ELR (cell line): ENCODE results near the gene P3H3.
"Not testable (repeated sequence)": the region's sequence is repeated elsewhere in the genome, so short reads cannot be mapped to it uniquely, and the experiment has no call there.

Experiments
- DNase-seq: peaks from one replicate; pipeline ENCODE4 v3.0.0-alpha.2; 2015; ENCODE audit warnings: low read depth

Gene P3H3

DNA sequence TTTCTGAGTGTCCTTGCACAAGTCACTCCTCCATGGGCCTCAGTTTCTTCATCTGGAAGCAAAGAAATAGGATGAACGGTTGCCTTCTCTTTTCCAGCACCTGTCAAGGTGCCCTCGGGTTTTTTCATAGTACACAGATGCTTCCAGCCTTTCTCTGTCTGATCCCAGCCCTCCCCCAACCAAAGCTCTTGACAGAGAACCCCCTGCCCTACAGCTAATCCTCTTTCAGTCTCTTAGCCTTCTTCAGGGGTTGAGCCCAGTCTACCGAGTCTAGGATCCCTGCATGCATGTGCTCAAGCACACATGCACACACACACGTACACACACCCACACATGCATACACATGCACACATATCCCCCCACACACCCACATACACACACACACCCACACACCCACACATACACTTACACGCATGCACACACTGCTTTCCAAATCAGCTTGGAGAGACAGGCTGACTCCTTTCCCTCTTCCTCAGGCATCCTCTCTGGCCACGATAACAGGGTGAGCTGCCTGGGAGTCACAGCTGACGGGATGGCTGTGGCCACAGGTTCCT, 18.2 kb downstream of the P3H3 start:
- no peak for DNase-seq

DNA sequence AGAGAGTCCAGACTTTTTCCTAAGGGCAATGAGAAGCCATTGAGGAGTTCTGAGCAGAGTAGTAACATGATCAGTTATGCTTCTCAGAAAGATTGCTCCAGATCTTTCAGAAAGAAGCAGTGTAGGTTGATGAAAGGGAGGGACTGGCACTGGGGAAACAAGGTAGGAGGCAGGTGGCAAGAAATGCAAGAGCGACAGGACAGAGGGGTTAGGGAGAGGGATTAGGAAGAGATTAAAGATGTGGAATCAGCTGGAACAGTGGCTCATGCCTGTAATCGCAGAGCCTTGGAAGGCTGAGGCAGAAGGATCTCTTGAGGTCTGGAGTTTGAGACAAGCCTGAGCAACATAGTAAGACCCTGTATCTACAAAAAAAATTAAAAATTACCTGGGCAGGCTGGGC, 19.5 kb downstream of the P3H3 start:
- no peak for DNase-seq

DNA sequence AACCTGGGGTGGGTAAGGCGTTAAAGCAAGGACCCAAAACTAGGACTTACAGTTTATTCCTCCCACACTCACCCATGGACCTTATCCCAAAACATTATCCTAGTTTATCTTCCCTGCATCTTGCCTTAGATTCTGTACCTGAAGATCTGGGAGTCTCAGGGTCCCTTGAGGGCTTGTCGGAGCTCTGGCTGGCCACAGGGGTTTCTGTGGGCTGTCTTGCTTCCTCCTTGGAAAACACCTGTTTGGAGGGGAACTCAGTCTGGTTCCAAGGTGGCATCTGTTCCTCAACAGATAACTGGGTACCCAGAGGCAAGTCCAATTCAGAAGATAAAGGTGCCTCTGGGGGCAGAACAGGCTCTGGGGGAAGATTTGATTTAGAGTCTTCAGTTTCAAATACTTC, 21.2 kb downstream of the P3H3 start:
- DNase-seq: no peak

DNA sequence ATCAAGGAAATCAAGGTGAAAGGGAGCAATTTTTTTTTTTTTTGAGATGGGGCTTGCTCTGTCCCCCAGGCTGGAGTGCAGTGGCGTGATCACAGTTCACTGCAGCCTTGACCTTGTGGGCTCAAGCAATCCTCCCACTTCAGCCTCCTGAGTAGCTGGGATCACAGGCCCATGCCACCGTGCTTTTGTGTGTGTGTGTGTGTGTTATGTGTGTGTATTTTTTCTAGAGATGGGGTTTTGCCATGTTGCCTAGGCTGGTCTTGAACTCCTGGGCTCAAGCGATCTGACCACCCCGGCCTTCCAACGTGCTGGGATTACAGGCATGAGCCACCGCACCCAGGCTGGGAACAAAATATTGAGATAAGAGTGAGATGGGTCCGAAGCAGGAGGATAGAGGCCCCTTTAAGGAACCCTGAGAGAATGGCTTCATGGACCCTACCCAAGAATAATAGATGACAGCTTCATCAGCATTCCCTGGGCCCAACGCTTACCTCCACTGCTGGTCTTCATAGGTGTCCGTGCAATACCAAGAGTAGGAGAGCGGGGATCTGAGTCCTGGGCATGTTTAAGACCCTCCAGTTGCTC, 21.9 kb downstream of the P3H3 start:
- DNase-seq: peak; percentile 15

DNA sequence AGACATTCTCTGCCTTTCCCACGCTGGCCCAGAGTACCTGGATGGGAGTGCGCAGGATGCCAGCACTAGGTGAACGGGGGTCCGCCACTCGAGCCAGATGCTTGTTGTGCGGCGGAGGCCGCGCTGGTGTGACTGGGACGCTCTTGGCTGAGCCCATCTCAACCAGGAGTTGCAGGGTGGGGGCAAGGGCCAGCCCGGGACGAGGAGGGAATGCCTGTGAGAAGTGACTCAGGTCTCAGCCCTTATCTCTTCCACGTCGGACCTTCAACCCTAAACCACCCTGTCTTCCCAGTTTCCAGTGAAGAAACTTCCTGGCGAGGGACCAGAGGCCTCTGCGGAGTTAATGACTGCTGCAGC, 22.6 kb downstream of the P3H3 start:
- no peak for DNase-seq

DNA sequence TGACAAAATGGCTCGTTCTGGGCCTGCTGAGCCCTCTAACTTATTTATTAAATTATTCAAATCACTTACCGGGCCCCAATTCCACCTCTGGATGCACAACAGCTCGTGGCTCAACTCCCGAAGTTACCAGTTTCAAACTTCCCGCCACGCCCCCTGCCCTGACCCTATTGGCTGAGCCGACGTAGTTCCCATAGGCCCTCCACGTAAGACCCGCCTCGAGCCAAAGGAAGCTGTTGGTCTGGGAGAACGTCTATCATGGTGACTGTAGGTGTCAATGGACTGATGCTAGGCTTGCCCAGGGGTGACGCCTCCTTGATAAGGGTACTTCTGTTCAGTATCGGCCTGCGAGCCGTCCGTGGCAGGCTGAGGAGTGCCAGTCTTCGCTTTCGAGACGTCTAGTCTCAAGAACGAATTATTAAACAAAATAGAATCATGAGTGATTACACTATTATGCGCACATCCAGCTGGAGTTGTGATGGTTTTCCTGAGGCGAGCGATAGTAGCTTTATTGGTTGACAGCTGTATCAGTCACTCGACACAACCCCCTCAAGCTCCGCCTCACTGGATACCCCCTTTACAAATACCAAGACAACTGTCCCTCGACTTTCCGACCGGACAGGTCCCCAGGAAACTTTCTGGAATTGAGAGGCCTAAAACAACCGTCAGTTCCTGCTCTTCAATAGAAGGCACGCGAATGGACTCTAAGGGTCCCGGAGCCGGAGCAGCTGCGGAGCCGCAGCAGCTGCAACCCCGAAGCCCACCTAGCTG, 23.1 kb downstream of the P3H3 start, which contains the start of gene CDCA3:
Gene CDCA3, minus strand, starts transcription at position 134 of the 768 bp plus-strand sequence. CDS start 334 bp downstream, outside the sequence.
- DNase-seq: peak; percentile 100

DNA sequence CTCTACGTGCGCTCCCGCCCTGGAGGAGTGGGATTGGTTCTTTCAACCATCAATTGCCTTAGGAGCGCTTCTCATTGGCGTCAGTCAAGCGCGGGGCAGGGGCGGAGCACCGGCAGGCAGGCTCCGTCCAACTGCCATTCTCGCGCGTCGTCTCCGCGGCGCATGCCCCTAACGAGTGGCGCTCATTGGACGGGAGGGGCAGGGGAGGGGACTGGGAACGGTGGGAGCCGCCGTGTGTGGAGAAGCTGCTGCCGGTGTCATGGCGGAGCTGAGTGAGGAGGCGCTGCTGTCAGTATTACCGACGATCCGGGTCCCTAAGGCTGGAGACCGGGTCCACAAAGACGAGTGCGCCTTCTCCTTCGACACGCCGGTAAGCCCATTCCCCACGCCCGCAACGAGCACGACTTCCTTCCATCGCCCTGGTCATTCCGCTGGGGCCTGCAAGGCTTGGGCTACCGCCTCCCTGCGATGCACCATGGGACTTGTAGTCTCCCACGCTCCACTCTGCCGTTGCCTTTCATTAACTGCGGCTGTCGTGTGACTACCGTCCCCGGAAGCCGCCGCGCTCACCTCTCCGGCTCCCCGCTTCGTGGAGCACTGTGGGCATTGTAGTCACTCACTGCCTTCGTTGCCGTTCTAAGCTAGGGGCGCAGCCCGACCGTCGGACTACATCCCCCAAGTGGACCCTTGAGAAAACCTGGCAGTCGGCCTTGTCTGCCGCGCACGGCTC, 23.9 kb downstream of the P3H3 start, which contains the start of gene USP5:
Gene USP5, plus strand, starts transcription at position 230 of the 730 bp plus-strand sequence. Its CDS starts 30 bp downstream, at position 260.
- DNase-seq: peak; percentile 100

DNA sequence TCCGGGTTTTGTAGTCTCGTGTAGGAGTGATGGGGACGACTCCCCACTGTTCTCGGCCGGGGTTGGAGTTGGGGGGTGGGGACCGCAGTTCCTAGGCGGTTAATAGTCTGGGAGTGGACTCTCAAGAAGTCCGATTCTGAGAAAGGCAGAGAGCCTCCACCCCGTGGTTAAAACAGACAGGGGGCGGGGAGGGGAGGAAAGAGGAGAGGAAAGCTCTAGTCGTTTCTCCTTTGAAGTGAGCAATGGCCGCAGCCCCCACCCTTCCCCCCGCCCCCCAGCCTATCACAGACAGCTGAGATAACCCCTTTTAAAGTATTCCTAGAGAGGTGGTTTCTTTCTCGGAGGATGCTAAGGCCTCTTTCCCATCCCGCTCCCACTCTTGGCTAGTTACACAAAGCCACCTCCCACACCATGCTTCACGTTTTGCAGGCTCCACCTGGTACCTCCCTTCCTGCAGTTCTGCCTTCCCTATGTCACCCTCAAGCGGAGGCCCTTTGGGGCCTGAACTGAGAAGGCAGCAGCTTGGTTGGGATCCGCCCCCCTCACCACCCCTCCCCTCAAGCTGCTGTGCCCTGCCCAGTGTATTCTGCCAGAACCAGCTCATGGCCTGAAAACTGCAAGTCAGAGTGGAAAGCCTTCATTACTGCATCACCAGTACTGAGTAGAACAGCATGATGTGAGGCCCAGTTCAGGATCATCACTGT, 24.6 kb downstream of the P3H3 start:
- peak; percentile 75 for DNase-seq

DNA sequence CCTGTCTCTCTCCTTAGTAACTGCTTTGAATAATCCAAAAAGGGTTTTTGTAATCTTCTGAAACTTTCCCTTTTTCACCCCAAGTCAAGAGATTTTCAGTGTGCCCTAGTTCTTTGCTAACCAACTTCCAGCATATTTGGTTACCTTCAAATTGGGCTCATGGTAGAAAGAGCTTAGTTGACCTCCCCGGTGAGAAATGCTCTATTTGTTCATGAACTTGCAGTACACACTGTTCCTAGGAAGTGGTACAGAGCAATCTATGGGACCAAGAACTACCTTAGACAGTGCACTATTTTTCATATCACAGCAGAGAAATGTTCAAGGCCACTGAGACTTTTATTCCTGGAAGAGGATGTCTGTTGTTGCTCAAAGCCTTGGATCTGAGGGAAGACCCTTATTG, 25.4 kb downstream of the P3H3 start:
- DNase-seq: no peak

DNA sequence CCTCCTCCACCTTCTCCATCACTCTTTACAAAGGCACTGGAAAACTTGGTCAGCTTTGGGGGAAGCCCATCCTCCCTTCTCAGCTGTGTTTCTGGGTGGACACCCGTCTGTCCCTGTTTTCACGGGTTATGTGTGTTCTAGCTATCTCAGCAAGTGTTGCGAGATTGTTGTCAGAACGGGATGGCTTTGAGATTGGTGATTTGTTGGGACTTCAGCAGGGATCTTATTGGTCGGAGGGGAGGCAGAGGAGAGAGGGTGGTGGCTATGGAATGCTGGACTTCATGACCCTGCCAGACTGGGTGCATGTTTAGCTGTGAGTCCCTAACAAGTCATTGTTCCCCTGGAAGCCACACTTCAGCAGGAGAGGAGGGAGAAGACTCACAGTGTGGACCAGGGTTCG, 25.8 kb downstream of the P3H3 start:
- DNase-seq: no peak

DNA sequence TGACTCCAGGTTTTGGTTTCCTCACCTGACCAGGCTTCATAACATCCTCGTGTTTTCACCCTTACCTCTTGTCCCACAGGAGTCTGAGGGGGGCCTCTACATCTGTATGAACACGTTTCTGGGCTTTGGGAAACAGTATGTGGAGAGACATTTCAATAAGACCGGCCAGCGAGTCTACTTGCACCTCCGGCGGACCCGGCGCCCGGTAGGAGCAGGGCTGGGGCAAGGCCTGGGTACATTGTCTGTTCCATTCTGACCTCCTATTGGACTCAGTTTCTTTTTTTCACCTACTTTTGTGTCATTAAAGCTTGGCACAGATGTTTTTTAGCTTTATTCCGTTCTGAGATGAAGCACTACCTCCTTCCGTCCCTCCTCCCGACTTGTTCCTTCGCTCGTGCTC, 27.1 kb downstream of the P3H3 start:
- DNase-seq: no peak

DNA sequence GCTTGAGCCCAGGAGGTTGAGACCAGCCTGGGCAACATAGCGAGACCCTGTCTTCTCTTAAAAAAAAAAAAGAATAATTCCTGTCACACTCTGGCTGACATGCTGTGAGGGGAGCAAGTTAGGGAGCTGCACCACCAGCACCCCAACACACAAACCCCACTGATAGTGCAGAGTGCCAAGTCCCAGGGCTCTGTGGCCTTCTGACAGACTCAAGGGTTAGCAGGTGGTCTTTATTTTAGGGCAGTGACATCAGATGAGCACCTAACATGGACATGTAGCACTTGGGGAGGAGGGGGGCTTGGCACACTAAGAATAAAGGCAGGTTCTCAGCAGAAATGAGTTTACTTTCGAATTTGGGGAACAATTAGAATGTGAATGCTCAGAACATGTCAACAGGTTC, 30.6 kb downstream of the P3H3 start:
- no peak for DNase-seq

DNA sequence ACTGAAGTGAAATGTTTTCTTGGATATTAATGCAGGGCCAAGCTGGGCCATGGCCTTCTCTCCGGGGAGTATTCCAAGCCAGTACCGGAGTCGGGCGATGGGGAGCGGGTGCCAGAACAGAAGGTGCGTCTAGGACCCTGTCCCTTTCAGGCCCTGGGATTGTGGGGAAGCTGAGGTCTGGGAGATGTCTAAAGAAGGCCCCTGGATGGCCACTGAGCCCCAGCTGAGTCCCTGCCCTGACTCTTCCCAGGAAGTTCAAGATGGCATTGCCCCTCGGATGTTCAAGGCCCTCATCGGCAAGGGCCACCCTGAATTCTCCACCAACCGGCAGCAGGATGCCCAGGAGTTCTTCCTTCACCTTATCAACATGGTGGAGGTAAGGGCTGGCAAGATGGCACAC, 31.9 kb downstream of the P3H3 start:
- DNase-seq: no peak

DNA sequence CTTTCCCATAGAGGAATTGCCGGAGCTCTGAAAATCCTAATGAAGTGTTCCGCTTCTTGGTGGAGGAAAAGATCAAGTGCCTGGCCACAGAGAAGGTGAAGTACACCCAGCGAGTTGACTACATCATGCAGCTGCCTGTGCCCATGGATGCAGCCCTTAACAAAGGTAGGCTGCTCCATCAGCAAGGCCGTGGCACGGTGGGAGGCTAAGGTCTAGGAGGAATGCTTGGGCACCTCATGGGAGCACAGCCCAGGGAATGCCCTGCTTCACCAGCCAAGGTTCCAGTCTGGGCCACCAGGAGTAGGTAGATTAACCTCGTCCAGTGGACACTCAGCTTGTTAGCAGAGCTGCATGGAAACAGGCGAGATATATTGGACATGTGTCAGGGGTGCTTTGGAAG, 32.7 kb downstream of the P3H3 start:
- DNase-seq: no peak

DNA sequence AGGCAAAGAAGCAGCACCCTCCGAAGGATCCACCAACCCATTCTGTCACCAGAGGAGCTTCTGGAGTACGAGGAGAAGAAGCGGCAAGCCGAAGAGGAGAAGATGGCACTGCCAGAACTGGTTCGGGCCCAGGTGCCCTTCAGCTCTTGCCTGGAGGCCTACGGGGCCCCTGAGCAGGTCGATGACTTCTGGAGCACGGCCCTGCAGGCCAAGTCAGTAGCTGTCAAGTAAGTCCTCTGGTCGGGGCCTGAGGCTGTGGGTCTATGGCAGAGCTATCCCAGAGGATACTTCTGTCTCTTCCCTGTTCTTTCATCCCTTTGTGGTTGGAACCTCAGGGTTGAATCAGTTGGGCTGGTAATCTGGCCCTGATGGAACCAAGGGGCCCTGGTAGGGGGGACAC, 33.2 kb downstream of the P3H3 start:
- no peak for DNase-seq

DNA sequence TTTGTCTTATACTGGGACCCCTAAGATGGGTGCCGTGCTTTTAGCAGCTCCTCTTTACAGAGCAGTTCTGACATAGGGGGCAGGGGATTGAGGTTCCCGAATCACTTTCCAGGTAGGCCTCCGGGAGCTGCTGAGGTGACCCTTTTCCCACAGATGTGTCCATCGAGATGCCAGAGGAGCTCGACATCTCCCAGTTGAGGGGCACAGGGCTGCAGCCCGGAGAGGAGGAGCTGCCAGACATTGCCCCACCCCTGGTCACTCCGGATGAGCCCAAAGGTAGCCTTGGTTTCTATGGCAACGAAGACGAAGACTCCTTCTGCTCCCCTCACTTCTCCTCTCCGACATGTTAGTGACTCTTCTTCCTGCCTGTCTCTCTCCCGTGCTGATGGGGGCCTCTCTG, 34.8 kb downstream of the P3H3 start:
- DNase-seq: no peak

DNA sequence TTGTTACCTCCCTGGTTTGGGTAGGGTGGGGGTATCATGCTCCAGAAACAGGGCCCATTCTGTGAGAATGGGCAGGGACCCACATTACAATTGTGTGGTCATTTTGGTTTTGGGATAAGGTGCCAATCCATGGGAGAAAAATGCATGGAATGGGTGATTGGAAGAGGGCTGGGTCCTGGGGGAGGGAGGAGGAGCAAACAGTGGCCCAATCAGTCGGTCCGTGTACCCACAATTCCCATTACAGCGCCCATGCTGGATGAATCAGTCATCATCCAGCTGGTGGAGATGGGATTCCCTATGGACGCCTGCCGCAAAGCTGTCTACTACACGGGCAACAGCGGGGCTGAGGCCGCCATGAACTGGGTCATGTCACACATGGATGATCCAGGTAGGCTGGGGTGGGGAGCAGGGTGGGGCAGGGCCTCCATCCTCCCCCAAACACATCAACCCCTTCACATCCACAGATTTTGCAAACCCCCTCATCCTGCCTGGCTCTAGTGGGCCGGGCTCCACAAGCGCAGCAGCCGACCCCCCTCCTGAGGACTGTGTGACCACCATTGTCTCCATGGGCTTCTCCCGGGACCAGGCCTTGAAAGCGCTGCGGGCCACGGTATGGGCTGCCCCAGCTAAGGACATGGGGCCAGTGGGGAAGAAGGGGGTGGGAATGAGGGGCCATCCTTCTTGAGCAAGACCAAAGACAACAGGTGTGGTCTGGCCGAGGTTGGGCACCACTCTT, 35.5 kb downstream of the P3H3 start:
- peak; percentile 12 for DNase-seq

DNA sequence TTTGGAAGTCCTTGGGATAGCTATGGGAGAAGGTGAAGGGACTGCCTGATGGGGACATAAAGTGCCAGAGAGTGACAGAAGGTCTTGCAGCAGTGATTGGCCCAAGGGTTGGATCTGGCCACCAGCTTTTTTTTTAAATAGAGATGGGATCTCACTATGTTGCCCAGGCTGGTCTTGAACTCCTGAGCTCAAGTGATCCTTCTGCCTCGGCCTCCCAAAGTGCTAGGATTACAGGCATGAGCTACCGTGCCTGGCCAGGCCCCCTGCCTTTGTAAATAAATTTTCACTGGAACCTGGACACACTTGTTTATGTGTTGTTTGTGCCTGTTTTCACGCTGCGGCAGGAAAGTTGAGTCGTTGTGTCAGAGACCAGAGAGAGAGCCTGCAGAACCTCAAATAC, 37.1 kb downstream of the P3H3 start:
- DNase-seq: not testable (repeated sequence)

DNA sequence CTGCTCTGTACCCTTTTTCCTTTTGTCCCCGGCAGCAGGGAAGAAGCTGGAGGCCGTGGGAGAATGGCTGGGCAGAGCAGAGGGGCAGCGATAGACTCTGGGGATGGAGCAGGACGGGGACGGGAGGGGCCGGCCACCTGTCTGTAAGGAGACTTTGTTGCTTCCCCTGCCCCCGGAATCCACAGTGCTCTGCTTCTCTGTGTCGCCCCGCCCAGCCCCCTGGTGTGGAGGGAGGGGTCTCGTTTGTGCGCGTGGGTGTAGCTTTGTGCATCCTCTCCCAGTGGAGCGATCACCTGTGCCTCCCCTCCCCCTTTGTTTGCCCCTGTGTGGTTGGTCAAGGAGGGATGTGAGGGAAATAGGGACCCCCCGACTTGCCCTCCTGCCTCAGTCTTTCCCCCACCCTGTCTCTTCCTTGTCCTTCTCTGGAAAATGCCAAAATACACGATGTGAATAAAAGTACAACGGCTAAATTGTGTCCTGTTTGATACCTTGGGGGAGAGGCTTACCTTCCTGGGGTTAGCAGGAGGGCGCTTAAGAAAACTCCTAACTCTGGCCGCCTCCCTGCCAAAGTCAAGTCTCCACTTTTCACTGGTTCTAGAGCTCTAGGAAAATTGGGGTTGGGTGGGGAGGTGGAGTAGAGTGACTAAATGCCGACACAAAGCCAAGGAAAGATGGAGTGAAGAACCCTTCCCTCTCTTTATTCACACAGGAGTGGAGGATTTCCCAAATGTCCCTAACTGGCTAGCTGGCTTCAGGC, 38.1 kb downstream of the P3H3 start:
- DNase-seq: no peak

DNA sequence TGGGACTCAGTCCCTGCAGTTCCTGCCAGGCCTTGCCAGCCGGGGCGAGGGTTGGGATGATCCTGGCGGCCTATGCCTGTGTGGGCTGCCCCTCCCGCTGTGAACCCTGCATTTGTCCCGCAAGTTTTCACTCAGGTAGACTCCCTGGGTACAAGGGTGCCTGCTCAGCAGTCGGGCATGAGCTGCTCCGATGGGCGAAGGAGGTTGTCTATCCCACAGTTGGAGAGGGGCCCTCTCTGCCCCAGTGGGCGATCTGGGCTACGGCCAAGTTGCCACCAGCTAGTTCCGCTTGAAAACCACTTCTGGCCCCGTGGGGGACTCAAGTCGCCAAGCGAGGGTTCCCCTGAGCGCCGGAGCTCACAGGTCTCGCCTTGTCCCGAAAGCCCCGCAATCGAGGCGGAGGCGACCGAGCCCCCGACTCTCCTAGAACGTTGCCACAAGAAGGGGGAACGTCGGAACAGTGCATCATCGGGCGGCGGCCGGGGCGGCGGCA, 38.8 kb downstream of the P3H3 start:
- no peak for DNase-seq
